SHP77 (cell line): ENCODE data around the gene ING1.

ENCODE experiments used
- DNase-seq, 2 experiments: peaks; one replicate each; lab custom pipeline; 2025; lab: John Stamatoyannopoulos, UW

The ING1 gene

GRCh38 chr13:110771194-110771593 lies 57.7 kb downstream of the ING1 start:
- DNase-seq, result no peak

- DNase-seq, result no peak
Observed at GRCh38 chr13:110772091-110772984, 58.8 kb downstream of the ING1 start.
